NCI-H526 (cell line): Measurements from ENCODE around the gene TRHDE.

Source experiments
- DNase-seq, 2 experiments: peaks; one replicate each; lab custom pipeline; 2025; lab: John Stamatoyannopoulos, UW

Gene TRHDE

GRCh38 chr12:72272091-72272661, at the start of gene TRHDE:
TRHDE (plus strand) TSS chr12:72272370; CDS start chr12:72272644, 274 bp downstream.
- DNase-seq = peak; percentile 8 to 59

DNA sequence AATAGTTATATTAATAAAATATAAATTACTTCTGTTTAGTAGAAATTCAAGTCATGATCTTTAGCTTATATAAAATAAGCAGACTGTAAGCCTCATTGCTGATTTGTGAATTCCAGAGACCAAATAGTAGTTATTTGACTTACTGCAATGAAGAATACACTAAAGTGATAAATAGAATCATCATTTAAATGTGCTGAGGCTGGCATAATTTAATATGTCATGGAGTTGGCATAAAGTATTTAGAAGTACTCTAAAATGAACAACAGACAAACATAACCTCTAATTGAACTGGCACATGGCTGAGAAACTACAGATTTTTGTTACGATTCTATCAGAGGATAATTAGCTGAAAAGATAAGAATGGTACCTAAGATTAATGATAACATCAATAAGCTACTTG, 45.7 kb upstream of the TRHDE start:
- DNase-seq = no peak

GRCh38 chr12:72228424-72228823, 43.7 kb upstream of the TRHDE start:
- no peak for DNase-seq

GRCh38 chr12:72230589-72230988, 41.6 kb upstream of the TRHDE start:
- no peak for DNase-seq

DNA sequence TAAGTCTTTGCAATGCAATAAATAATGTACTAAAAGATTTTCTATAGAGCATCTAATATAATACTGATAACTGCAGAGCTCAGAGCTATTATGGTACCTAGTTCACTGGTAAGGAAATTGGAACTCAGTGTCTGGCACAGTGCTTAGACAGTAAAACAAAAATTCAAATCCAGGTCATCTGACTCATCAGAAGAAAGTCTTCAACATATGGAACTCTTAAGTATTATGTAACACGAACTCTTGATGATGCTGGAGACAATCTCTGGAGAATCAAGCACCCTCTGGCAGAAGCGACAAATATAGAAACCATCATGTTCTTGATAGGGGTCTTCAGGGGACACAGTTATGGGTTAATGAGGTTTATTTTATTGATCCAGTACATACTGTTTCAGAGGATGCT, 37.3 kb upstream of the TRHDE start:
- no peak for DNase-seq

- no peak for DNase-seq
Measured at GRCh38 chr12:72236071-72236705, 36.0 kb upstream of the TRHDE start.

DNA sequence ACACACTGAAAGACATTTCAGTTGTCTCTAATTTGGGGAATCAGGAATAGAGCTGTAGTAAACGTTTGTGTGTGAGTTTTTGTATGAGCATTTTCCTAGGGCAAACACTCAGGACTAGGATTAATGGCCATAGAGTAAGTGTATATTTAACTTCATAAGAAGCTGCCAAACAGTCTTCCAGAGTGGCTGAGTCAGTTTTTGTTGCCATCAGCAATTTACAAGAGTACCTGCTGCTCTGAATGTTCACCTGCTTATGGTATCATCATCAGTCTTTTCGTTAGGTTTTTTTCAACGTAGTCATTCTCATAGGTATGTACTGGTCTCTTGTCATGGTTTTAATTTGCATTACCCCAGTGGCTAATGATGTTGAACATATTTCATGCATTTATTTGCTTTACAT, 30.6 kb upstream of the TRHDE start:
- DNase-seq = no peak

GRCh38 chr12:72242946-72243345, 29.2 kb upstream of the TRHDE start:
- no peak for DNase-seq

DNA sequence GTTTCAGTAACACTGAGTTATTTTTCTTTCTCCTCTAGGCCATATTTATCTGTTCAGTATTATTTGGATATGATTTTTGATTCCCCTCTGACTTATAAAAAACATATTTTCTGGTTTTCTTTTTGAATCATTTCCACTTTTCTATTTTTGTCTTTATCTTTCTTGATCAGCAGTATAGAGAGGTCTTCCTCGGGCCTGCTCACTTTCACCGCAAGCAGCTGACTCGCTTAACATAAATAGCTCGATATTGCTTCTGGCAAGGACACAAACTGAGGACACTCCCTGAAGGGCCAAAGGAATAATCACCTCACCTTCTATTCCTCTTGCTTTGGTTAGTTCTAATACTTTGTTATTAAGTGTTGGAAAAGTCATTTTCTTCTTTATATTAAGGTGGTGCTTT, 25.8 kb upstream of the TRHDE start:
- no peak for DNase-seq

DNA sequence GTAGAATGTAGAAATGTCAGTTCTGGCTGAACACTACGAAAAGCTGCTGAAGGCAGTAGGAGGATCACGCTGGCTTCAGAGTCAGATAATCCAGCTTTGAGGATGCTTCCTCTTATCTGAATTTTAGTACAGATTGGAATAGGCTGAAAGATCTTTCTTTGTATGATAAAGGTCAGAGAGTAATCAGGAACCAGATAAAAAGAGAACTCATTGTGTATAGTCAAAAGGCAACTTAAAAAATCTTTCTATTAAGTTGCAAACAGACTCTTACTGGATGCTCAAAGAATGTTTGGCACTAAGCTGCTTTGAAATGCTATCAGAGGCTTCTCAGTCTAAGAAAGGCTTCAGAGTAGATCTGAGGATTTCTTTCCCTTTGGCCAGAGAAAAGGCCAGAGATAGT, 21.8 kb upstream of the TRHDE start:
- no peak for DNase-seq

DNA sequence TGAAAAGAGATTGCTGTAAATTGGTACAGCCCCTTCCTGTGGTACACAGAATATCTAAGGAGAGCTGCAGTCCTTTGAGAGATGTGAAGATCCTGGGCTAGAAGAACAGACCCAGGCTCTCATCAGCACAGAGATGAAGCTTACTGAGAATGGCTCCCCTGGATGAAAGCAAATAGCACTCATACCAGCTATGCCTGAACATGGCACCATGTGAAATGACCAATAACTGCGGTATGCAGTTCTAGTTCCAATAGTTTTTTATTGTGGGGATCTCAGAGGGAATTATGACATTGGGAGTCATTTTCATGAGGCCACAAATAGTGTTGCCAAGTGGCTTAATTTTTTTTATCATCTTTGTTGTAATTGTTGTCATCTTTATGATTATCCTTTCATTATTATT, 15.4 kb upstream of the TRHDE start:
- DNase-seq = no peak

DNA sequence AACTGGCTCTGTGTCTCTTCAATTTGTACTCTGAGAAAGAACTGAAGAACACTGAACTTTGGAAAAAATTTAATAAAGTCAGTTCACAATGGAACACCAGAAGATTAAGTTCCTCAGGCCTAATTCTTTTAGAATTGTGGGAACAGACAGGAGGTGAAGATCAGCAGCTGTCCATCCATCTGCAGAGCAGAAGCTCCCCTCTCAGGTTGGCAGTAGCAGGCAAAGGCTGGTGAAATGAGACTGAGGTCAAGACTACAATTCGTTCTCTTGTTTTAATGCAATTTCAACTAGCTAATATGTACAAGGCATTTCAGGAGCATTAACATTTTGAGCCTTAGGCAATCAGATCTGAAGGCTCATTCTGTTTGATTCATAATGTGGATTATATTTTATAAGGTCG, 10.3 kb upstream of the TRHDE start:
- no peak for DNase-seq

DNA sequence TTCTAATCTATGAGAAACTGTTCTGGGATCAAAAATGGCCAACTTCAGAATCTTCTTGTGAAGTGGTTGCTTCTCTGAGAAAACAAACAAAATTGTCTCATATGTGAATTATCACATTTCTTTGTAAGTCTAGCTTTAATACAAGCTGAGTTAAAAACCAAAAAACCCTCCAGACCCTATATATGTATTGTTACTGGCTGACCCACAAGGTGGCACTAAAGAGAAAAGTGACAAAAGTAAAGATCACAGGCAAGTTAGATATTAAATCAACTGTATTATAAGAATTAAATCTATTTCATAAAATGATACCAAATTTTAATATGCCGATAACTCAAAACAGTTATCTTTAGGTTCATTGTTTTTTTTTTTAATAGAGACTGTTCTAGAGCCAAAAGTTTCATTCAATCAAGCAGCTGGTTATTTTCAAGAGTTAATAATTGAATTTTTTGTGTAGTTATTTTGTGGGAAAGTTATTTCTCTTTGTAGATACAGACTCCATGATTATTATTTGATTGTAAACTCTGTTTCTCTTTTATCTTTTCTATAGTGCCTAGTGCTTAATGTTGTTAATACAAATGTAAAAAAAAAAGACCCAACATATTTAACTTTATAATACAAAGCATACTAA, 7.5 kb upstream of the TRHDE start:
- peak in 1 of 2 experiments; percentile 18 for DNase-seq

- DNase-seq = no peak
Measured at GRCh38 chr12:72267974-72268373, 4.2 kb upstream of the TRHDE start.

- no peak for DNase-seq
Measured at GRCh38 chr12:72268386-72268785, 3.8 kb upstream of the TRHDE start.

DNA sequence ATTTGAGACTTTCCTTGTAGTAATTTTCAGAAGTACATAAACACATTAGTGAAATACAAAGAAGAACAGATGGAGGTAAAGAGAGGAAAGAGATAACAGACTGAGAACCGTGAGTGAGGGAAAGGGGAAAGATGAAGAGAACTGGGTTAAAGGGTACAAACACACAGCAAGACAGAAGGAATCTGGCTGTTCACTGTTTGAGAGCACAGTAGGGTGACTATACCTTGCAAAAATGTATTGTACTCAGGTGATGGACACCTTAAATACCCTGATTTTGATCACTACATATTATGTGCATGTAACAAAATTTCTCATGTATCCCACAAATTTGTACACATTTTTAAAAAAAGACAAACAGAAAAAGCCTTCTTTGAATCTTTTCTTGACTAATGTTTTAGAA, 2.7 kb upstream of the TRHDE start:
- no peak for DNase-seq

DNA sequence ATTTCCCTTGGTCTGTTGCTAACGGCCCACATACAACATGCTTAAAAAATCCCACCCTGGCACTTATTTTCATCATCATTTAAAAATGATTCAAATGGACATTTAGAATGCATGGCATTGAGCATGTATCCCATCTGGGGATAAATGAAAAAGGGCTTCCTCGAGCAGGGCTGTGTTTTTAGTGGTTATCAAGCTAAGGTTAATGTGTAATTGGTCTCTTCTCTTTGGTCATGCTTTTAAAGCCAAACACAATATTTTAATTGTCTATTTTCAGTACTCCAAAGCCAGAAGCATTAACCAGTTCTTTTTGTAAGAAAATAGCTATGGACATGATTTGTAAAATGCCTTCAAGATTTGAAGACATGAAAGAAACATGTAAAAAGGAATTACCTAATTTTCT, 1.9 kb upstream of the TRHDE start:
- no peak for DNase-seq

DNA sequence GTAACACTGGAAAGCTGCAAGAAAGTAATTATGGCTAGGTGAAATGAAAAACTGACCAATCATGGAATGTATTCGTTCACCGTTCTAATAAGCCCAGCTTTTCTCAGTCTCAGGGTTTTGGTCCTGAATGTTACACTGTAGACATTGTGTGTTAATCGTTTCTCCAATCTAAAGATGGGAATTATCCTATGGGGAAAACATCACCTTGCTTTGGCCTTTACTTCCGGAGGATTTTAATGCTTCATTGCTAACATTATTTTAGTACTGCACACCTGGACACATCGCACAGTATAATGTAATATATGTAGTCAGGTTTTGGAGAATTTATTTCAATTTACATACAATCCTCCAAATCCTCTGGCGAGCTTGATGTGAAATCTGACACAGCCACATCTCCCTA, 1.2 kb upstream of the TRHDE start:
- DNase-seq = no peak

DNA sequence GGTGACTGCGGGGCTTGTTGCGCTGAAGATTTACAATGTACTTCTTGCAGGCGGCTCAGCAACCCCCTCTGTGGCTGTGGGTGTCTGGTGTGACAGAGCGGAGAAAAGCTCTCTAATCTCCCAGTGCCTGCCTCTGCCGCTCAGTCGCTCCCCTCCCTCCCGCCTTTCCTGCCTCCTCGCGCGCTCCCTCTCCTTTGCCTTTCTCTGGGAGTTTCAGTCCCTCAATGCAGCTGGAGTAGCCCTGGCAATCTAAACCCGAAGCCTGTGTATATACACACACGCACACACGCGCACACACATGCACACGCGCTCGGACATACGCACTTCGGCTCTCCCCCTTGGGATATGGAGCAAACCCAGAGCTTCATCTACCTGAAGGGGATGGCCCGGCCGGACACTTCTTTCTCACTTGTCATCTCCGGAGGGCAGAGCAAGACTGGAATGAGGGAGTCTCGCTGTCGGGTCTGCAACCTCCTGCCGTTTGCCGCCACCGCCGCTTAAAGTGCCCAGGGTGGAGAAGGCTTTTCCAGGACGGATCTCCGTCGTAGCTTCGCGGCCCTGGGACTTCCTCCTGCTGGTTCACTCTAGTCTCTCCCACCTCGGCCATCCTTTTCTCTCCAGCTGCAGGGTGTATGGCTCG, 599 bp upstream of the TRHDE start:
- peak; percentile 8 to 59 for DNase-seq

GRCh38 chr12:72272731-72273498, 745 bp downstream of the TRHDE start:
- no peak for DNase-seq

GRCh38 chr12:72273499-72273837, 1.3 kb downstream of the TRHDE start:
- DNase-seq = no peak

DNA sequence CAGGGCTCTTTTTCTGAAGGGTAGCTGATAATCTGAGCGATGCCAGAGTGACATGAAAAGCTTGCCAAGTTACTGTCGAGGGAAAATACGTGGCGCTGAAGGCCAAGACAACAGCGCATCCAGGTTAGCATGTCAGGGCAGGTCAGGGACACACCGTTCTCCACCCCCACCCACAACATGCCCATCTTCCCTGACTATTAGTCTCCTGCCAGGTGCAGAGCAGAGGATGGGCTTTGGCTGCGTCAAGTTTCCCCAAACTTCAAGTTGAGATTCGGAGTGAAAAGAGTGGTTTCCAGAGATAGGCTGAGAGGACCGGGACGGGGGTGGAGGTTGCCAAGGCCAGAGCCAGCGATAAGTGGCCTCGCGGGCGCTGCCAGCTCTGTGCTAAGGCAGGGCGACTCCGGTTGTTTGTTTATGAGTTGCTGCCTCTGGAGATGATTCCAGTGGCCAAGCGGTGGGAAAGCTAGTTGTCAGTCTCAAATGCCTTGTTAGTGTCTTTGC, 1.7 kb downstream of the TRHDE start:
- no peak for DNase-seq
